ENCODE measurements around the gene PIPOX. TPM values are rescaled to one million over a fixed set of nuclear protein-coding genes. Genes with fewer than 3 reads are reported as not detected.

PIPOX gene
- total RNA-seq, 4 donors from 2014 or later, result 1.2 to 15.3 (median 1.6) TPM; not detected in 1

GRCh38 chr17:29089601-29090044 is 46.7 kb downstream of the PIPOX start:
- intact Hi-C loops (cut with DNase I; ENCODE audit: low total_unique reads), result no loop called here
- no peaks in the 10 kb centered on the region for H3K27me3 ChIP-seq
- H3K27ac ChIP-seq, result peak overlapping the region; percentile 15 to 83 (median 50)
- H3K36me3 ChIP-seq, result peaks cover 0 to 76% (median 13%) of the 10 kb centered on the region in 4 donors
- H3K4me3 ChIP-seq, result no peak overlapping the region
- no peaks in the 10 kb centered on the region for H3K4me1 ChIP-seq
- 53 to 84% methylated on average over 2 to 20 of the region's 20 CpGs for WGBS, 2 donors (ENCODE audit: low coverage in 1 of 2)
- no peaks in the 10 kb centered on the region for H3K9me3 ChIP-seq
- TF ChIP-seq CTCF (IDR thresholded peaks at IDR 0.05) (no peak), POLR2AphosphoS5 (IDR thresholded peaks at IDR 0.05) (no peak), POLR2A (IDR thresholded peaks at IDR 0.05) (no peak), EP300 (IDR thresholded peaks at IDR 0.05; ENCODE audit: low read depth) (no peak)
- DNase-seq, result peak; percentile 23
- in situ Hi-C loops (cut with MboI; ENCODE audit: low pct_ligation_motif_present in 1 of 4, low pct_unique_long_range_greater_than_20kb in 1 of 4, low sequenced_read_pairs in 3 of 4), result no loop called here

- intact Hi-C loops (cut with DNase I; ENCODE audit: low total_unique reads), result no loop called here
- Histone ChIP-seq H3K4me3 (no peak overlapping the region), H3K9me3 (no peaks in the 10 kb centered on the region), H3K36me3 (peaks cover 0 to 76% (median 11%) of the 10 kb centered on the region in 4 donors), H3K27me3 (no peaks in the 10 kb centered on the region), H3K4me1 (no peaks in the 10 kb centered on the region), H3K27ac (peak overlapping the region in 3 of 4 donors; percentile 38 to 83 (median 62))
- in situ Hi-C loops (cut with MboI; ENCODE audit: low pct_ligation_motif_present in 1 of 4, low pct_unique_long_range_greater_than_20kb in 1 of 4, low sequenced_read_pairs in 3 of 4), result no loop called here
- 92% methylated on average over 4 of the region's 4 CpGs; no CpG with 5 or more reads in 1 of the 2 donors for whole genome bisulfite sequencing, 2 donors (ENCODE audit: low coverage in 1 of 2)
- TF ChIP-seq POLR2AphosphoS5 (IDR thresholded peaks at IDR 0.05) (no peak), EP300 (IDR thresholded peaks at IDR 0.05; ENCODE audit: low read depth) (no peak), CTCF (IDR thresholded peaks at IDR 0.05) (no peak), POLR2A (IDR thresholded peaks at IDR 0.05) (no peak)
- DNase-seq, result no peak
Observed at GRCh38 chr17:29090108-29090507, 47.2 kb downstream of the PIPOX start.

GRCh38 chr17:29090750-29091605 is 48.0 kb downstream of the PIPOX start:
- peak overlapping the region in 1 of 4 donors; percentile 83 for H3K27ac ChIP-seq
- no peaks in the 10 kb centered on the region for H3K4me1 ChIP-seq
- no peaks in the 10 kb centered on the region for H3K27me3 ChIP-seq
- TF ChIP-seq CTCF (IDR thresholded peaks at IDR 0.05), result no peak
- no peak for TF ChIP-seq POLR2AphosphoS5 (IDR thresholded peaks at IDR 0.05)
- TF ChIP-seq POLR2A (IDR thresholded peaks at IDR 0.05), result no peak
- H3K4me3 ChIP-seq, result no peak overlapping the region
- intact Hi-C loops (cut with DNase I; ENCODE audit: low total_unique reads), result no loop called here
- DNase-seq, result no peak
- H3K9me3 ChIP-seq, result no peaks in the 10 kb centered on the region
- H3K36me3 ChIP-seq, result peaks cover 0 to 68% (median 13%) of the 10 kb centered on the region in 4 donors
- in situ Hi-C loops (cut with MboI; ENCODE audit: low pct_ligation_motif_present in 1 of 4, low pct_unique_long_range_greater_than_20kb in 1 of 4, low sequenced_read_pairs in 3 of 4), result no loop called here
- 75 to 79% methylated on average over 1 to 12 of the region's 12 CpGs for WGBS, 2 donors (ENCODE audit: low coverage in 1 of 2)

- intact Hi-C loops (cut with DNase I; ENCODE audit: low total_unique reads) (no loop called here), in situ Hi-C loops (cut with MboI; ENCODE audit: low pct_ligation_motif_present in 1 of 4, low pct_unique_long_range_greater_than_20kb in 1 of 4, low sequenced_read_pairs in 3 of 4) (no loop called here)
- Histone ChIP-seq H3K27ac (no peak overlapping the region), H3K4me3 (no peak overlapping the region), H3K4me1 (no peaks in the 10 kb centered on the region), H3K36me3 (peaks cover 0 to 66% (median 16%) of the 10 kb centered on the region in 4 donors), H3K9me3 (no peaks in the 10 kb centered on the region), H3K27me3 (no peaks in the 10 kb centered on the region)
- TF ChIP-seq EP300 (IDR thresholded peaks at IDR 0.05; ENCODE audit: low read depth) (no peak), CTCF (IDR thresholded peaks at IDR 0.05) (no peak), POLR2AphosphoS5 (IDR thresholded peaks at IDR 0.05) (no peak), POLR2A (IDR thresholded peaks at IDR 0.05) (no peak)
- 50 to 88% methylated on average over 1 to 13 of the region's 13 CpGs for WGBS, 2 donors (ENCODE audit: low coverage in 1 of 2)
- no peak for DNase-seq
Observed at GRCh38 chr17:29091606-29092289, 48.8 kb downstream of the PIPOX start.
